Activated naive CD8-positive, alpha-beta T cell treated with anti-CD3 and anti-CD28 coated beads, Interleukin-2, amount 50 U/mL, for 24 hours (primary cell): ENCODE results near the gene PCSK7.
"Not testable (repeated sequence)": the region's sequence is repeated elsewhere in the genome, so short reads cannot be mapped to it uniquely, and the experiment has no call there.

Experiments used
- ATAC-seq: fragments of 150-1000 bp; cut with Tn5 transposase; one replicate; pipeline ENCODE4 v1.10.0; 2021
- DNase-seq: peaks from one replicate; pipeline ENCODE4 v3.0.0; 2021
- H3K27ac Mint-ChIP-seq: one replicate; pipeline ENCODE4 v1.8.0; 2021; ENCODE audit warnings: mild to moderate bottlenecking, mixed read lengths
- H3K27me3 Mint-ChIP-seq: one replicate; pipeline ENCODE4 v1.8.0; 2021; ENCODE audit warnings: mixed read lengths
- H3K36me3 Mint-ChIP-seq: one replicate; pipeline ENCODE4 v1.8.0; 2021; ENCODE audit warnings: low read depth, mixed read lengths
- H3K4me1 Mint-ChIP-seq: one replicate; pipeline ENCODE4 v1.8.0; 2021; ENCODE audit warnings: mixed read lengths
- H3K4me3 Mint-ChIP-seq: one replicate; pipeline ENCODE4 v1.8.0; 2021; ENCODE audit warnings: mild to moderate bottlenecking, moderate library complexity, mixed read lengths
- H3K9me3 Mint-ChIP-seq: one replicate; pipeline ENCODE4 v1.8.0; 2021; ENCODE audit warnings: mixed read lengths

The PCSK7 gene

DNA sequence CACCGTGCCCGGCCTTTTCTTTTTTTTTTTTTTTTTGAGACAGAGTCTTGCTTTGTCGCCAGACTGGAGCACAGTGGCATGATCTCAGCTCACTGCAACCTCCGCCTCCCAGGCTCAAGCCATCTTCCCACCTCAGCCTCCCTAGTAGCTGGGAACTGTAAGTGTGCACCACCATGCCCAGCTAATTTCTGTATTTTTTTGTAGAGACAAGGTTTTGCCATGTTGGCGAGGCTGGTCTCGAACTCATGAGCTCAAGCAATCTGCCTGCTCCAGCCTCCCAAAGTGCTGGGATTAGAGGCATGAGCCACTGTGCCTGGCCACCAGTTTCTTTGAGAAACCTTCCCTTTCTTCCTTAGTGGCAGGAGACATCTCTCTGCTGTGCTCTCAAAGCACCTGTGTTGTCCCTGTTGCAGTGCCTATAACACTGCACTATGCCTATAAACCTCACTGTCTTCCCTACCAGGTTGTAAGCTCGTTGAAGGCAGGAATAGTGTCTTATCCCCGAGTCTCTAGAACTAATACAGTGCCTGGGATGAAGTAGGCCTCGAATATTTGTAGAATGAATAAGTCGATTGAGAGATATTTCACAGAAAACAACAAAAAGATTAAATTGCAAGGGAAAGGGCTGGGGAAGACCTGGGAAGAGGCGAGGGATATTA, 19.0 kb downstream of the PCSK7 start:
- no peak for ATAC-seq
- Mint-ChIP-seq H3K27ac (no peak overlapping the region), H3K4me3 (no peak overlapping the region), H3K4me1 (peaks cover 2% of the 10 kb centered on the region), H3K9me3 (no peaks in the 10 kb centered on the region), H3K27me3 (no peaks in the 10 kb centered on the region), H3K36me3 (peaks cover 45% of the 10 kb centered on the region)
- DNase-seq = no peak

DNA sequence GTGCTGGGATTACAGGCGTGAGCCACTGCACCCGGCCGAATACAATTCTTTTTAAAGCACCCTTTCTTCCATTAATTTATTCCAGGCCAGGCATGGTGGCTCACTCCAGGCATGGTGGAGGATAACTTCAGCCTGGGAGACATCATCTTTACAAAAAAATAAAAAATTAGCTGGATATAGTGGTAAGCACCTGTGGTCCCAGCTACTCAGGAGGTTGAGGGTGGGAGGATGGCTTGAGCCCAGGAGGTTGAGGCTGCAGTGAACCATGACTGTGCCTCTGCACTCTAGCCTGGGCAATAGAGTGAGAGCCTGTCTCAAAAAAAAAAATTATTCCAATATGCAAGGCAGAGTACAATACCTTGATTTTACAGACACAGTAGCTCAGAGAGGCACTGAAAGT, 21.3 kb downstream of the PCSK7 start:
- no peak for DNase-seq
- Mint-ChIP-seq H3K9me3 (no peaks in the 10 kb centered on the region), H3K36me3 (peaks cover 30% of the 10 kb centered on the region), H3K4me3 (no peak overlapping the region), H3K27me3 (no peaks in the 10 kb centered on the region), H3K27ac (no peak overlapping the region), H3K4me1 (no peaks in the 10 kb centered on the region)
- no peak for ATAC-seq

DNA sequence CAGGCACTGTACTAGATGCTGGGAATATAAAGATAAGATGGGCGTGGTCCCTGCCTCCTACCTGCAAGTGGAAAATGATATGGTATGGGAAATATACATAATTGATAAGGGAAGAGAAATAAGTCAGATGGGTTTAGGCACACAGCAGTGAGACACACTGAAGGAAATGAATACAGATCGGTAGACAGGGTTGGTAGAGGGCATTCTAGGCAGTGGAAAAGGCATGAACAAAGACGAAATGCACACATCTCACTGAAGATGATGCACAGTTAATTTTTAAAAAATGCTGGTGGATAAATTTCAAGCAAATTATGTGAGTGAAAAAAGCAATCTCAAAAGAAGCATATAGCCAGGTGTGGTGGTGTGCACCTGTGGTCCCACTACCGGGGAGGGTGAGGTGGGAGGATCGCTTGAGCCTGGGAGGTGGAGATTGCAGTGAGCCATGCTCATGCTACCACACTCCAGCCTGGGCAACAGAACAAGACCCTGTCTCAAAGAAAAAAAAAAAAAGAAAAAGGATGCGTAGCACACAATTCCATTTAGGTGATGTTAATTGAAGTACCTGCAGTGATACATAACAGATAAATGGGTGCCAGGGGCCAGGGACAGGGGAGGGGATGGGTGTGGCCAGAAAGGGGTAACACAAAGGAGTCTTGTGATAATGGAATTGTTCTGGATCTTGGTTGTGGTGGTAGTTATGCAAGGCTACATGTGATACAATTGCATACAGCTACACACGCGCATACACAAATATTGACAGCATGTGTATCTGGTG, 22.3 kb downstream of the PCSK7 start:
- not testable (repeated sequence) for DNase-seq

DNA sequence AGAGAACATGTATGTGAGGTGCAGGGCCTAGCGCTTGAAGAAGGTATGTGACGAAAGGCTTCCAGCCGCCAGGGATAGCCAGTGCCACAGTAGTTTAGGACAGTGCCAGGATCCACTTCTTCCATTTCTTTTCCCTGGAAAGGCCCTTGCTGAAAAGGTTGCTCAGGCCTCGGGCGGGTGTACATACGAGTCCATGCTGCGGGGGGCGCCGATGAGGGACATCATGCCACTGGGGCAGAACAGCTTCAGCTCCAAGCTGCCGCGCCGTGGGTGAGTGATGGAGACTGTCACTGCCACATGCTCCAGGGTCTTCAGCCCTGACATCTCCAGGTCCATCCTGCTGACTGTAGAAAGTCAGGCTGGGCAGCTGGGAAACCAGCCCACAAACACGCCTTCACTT, 23.2 kb downstream of the PCSK7 start:
- H3K27me3 Mint-ChIP-seq, H3K27ac Mint-ChIP-seq, H3K4me1 Mint-ChIP-seq, ATAC-seq, DNase-seq, H3K4me3 Mint-ChIP-seq, H3K9me3 Mint-ChIP-seq: not testable (repeated sequence)
- peaks cover 25% of the 10 kb centered on the region for H3K36me3 Mint-ChIP-seq

More for the DNA sequence above, 22.3 kb downstream of the PCSK7 start:
- not testable (repeated sequence) for H3K4me1 Mint-ChIP-seq, H3K27ac Mint-ChIP-seq, H3K4me3 Mint-ChIP-seq, H3K27me3 Mint-ChIP-seq, ATAC-seq, H3K9me3 Mint-ChIP-seq
- H3K36me3 Mint-ChIP-seq = peaks cover 30% of the 10 kb centered on the region

DNA sequence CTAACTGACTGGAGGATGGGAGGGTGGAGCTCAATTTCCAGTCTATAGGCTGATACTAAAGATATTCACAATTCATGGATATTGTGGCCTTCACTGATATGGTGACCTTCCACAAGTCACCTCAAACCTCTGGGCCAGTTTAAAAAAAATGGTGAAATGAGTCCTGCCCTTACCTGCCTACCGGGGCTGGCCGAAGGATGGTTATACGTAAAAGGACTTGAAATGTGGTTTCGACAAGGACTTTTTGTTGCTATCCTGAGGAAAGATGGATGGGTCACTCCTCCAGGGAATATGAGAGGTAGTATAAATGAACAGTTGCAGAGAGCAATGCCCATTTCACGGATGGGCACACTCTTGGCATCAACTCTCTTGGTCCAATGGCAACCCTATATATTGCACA, 24.4 kb downstream of the PCSK7 start:
- H3K4me3 Mint-ChIP-seq, H3K4me1 Mint-ChIP-seq, DNase-seq, H3K9me3 Mint-ChIP-seq, H3K27ac Mint-ChIP-seq, H3K27me3 Mint-ChIP-seq, ATAC-seq: not testable (repeated sequence)
- peaks cover 14% of the 10 kb centered on the region for H3K36me3 Mint-ChIP-seq

DNA sequence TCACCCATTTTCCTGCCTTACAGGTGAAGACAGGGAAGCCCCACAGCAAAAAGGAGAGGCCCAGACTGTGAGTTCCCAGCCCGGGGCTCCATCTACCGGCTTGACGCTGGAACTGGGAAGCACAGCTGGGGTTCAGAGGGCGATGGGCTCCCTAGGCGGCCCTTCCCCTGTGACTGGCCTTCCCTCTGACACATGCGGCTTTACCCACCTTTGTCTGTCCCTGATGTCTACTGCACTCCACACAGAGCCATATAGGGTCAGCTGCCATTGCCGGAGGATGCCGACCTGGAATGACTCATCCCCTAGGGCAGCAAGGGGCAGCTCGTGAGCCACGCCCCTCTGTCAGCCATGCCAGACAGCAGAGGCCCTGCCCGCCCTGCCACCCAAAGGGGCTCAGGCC, 25.0 kb downstream of the PCSK7 start:
- ATAC-seq, H3K27ac Mint-ChIP-seq, H3K27me3 Mint-ChIP-seq, H3K4me1 Mint-ChIP-seq, DNase-seq, H3K4me3 Mint-ChIP-seq, H3K9me3 Mint-ChIP-seq: not testable (repeated sequence)
- peaks cover 11% of the 10 kb centered on the region for H3K36me3 Mint-ChIP-seq

DNA sequence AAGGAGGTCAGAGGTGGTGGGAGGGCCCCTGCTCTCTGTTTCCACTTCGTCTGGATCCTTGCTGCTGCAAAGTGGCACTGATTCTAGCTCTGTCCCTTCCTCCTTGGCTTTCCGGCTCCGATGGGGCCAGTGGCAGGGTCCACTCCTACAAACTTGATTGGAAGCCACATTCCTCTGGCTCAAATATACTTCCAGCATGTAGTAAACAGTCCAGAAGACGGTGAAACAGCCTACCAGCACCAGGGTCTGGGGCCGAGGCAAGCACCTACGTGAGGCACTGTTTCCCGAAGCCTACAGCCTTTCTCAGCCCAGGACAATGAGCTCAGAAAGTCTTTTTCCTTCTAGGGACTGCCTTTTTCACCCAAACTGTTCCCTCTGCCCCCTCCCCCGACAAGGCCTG, 25.8 kb downstream of the PCSK7 start:
- H3K4me3 Mint-ChIP-seq, ATAC-seq, H3K27ac Mint-ChIP-seq, H3K4me1 Mint-ChIP-seq, H3K27me3 Mint-ChIP-seq, H3K9me3 Mint-ChIP-seq, H3K36me3 Mint-ChIP-seq, DNase-seq: not testable (repeated sequence)

DNA sequence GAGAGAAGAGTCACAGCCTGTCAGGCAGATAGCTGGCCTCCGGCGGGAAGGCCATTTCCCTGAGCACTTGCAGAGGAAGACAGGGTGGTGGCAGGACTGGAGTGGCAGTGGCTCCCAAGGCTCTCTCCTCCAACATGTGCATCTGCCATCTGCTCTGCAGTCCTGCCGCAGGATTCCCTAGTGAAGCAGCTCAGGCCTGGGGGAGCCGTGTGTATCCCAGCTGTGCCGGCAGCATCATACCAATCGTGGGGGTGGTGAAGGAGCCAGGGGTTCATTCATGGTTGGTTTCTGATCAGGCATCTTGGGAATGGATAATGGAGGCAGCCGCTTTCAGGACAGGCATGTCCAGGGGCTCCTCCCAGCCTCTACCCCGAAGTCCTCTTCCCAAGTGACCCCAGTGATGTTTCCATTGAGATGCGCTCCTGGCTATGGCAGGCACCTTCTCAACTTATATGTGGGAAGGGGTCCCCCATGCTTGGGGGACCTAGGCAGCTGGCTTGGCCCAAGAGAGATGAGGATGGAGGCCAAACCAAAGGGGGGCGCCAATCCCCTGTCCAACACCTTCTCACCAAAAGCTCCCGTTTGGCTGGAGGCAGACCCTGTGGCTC, 26.6 kb downstream of the PCSK7 start:
- H3K36me3 Mint-ChIP-seq = peaks cover 6% of the 10 kb centered on the region
- ATAC-seq = no peak
- DNase-seq = no peak
- no peaks in the 10 kb centered on the region for H3K27me3 Mint-ChIP-seq
- no peak overlapping the region for H3K4me3 Mint-ChIP-seq
- H3K4me1 Mint-ChIP-seq = no peaks in the 10 kb centered on the region
- H3K27ac Mint-ChIP-seq = no peak overlapping the region
- no peaks in the 10 kb centered on the region for H3K9me3 Mint-ChIP-seq

DNA sequence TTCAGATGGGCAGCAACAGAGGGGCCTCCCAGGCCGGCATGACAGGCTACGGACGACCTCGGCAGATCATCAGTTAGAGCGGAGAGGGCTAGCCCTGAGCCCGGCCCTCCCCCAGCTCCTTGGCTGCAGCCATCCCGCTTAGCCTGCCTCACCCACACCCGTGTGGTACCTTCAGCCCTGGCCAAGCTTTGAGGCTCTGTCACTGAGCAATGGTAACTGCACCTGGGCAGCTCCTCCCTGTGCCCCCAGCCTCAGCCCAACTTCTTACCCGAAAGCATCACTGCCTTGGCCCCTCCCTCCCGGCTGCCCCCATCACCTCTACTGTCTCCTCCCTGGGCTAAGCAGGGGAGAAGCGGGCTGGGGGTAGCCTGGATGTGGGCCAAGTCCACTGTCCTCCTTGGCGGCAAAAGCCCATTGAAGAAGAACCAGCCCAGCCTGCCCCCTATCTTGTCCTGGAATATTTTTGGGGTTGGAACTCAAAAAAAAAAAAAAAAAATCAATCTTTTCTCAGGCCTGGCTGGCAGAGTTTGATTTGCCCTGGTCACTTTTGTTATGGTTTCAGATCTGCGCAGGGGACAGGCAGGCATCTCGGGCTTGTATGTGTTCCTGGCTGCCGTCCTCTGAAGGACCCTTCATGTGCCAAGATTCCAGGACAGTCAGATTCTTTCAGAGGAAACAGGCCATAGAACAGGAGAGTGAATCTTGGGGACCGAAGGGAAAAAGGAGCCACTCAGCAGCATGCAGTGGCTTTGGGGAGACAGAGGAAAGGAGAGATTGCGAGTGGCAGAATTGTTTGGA, 27.4 kb downstream of the PCSK7 start:
- no peaks in the 10 kb centered on the region for H3K4me1 Mint-ChIP-seq
- H3K27ac Mint-ChIP-seq = no peak overlapping the region
- H3K27me3 Mint-ChIP-seq = no peaks in the 10 kb centered on the region
- H3K9me3 Mint-ChIP-seq = no peaks in the 10 kb centered on the region
- no peak for DNase-seq
- no peak for ATAC-seq
- H3K4me3 Mint-ChIP-seq = no peak overlapping the region
- H3K36me3 Mint-ChIP-seq = peaks cover 6% of the 10 kb centered on the region

DNA sequence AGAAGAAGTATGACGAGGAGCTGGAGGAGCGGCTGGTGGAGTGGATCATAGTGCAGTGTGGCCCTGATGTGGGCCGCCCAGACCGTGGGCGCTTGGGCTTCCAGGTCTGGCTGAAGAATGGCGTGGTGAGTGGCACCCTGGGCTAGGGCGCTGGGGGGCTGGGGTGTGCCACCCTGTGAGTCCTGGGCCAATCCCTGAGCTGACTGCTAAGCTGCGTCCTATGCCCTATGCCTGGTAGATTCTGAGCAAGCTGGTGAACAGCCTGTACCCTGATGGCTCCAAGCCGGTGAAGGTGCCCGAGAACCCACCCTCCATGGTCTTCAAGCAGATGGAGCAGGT, 28.8 kb downstream of the PCSK7 start:
- H3K9me3 Mint-ChIP-seq = no peaks in the 10 kb centered on the region
- peaks cover 6% of the 10 kb centered on the region for H3K36me3 Mint-ChIP-seq
- H3K27me3 Mint-ChIP-seq = no peaks in the 10 kb centered on the region
- no peaks in the 10 kb centered on the region for H3K4me1 Mint-ChIP-seq
- ATAC-seq (no peak), DNase-seq (no peak)
- no peak overlapping the region for H3K4me3 Mint-ChIP-seq
- H3K27ac Mint-ChIP-seq = no peak overlapping the region

DNA sequence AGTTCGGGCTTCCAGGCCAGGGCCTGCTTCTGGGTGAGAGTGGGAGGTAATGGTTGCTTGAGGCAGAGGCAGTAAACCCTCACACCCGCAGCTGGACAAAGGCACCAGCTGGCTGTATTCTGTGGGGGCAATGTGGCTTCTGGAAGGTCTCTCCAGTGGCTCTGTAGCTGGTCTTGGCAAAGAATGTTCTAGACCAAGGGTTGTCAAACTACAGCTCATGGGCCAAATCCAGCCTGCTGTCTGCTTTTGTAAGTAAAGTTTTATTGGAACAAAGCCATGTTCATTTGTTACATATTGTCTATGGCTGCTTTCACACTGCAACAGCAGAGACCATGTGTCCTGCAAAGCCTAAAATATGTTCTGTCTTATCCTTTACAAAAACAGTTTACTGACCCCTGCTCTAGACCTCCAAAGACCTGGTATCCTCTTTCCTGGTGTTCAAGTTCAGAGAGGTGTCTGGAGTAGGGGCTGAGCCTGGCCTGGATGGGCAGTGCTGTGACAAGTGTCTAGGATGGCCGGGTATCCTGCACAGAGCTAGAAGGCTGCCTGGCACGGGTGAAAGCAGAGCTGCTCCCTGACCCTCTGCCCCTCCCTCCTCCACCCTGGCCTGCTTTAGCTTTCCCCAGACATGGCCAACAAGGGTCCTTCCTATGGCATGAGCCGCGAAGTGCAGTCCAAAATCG, 29.3 kb downstream of the PCSK7 start:
- ATAC-seq (no peak), DNase-seq (no peak)
- Mint-ChIP-seq H3K4me3 (no peak overlapping the region), H3K4me1 (no peaks in the 10 kb centered on the region), H3K27me3 (no peaks in the 10 kb centered on the region), H3K9me3 (no peaks in the 10 kb centered on the region), H3K27ac (no peak overlapping the region), H3K36me3 (peaks cover 6% of the 10 kb centered on the region)

DNA sequence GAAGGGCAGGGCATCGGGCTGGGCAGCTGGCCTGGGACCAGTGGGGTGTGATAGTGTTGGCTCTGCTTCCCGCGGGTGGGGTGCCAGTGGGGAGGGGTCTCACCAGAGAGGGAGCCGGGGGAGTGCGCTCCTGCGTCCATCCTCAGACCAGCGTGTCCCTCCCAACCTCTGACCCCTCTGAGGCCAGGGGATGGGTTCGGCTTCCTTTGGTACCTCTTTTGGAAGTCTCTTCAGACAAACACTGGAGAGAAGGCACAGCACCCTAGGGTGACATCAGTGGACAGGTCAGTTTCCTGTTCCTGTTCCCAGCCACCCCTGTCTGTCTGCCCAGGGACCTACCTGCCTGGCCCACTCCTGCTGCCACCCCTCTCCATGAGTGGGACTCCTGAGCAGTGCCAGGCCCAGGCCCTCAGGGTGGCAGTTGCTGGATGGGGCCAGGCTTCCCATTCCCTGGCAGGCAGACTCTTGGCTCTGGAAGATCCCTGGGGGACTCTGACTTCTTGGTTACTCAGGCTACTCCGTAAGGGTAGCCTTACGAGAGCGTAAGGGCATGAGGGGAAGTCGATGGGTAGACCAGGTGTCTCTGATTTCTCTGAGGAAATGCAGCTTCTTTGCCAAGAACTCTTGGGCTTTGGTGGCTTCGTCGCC, 30.1 kb downstream of the PCSK7 start:
- H3K9me3 Mint-ChIP-seq = no peaks in the 10 kb centered on the region
- DNase-seq = no peak
- H3K36me3 Mint-ChIP-seq = peaks cover 6% of the 10 kb centered on the region
- H3K27me3 Mint-ChIP-seq = no peaks in the 10 kb centered on the region
- ATAC-seq = no peak
- no peaks in the 10 kb centered on the region for H3K4me1 Mint-ChIP-seq
- H3K4me3 Mint-ChIP-seq = no peak overlapping the region
- no peak overlapping the region for H3K27ac Mint-ChIP-seq

DNA sequence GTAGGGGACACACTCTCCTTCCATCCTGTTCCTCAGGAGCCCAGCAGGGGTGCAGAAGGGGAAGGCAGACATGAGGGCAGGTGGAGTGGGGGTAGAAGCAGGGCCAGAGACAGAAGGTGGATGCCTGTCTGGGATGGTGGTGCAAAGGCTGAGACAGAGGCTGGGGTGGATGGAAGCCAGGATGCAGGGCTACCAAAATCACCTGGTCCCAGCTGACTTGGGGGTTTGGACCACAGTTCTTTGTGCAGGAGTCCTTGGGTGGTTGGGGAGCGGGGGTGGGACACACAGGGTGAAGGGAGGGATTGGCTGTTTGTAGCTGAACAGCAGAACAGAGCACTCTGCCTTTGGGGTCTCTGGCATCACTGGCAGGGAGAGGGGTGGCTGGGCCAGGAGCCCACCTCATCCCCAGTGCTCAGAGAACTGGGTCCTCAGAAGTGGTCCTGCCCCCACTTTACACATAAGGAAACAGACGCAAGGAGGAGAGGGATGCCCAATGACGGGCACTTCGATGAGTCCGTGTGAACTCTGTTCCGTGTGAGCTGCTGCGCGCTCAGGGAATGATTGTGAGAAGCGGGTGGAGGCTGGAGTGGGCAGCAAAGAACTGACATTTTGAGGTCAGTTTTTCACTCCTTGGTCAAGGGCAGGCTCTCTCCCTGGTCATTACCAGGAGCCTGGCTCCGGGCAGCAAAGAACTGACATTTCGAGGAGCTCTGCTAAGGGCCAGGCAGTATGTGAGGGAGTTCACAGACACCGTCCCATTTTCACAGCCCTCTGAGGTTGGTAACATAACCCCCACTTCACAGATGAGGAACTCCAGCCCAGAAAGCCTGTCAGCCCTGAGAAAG, 30.8 kb downstream of the PCSK7 start:
- no peak overlapping the region for H3K4me3 Mint-ChIP-seq
- DNase-seq (no peak), ATAC-seq (no peak)
- H3K9me3 Mint-ChIP-seq = no peaks in the 10 kb centered on the region
- H3K36me3 Mint-ChIP-seq = peaks cover 5% of the 10 kb centered on the region
- H3K4me1 Mint-ChIP-seq = no peaks in the 10 kb centered on the region
- H3K27me3 Mint-ChIP-seq = no peaks in the 10 kb centered on the region
- H3K27ac Mint-ChIP-seq = peak overlapping the region; percentile 31
